Nephron (organoid): ENCODE measurements around the gene EVI2A.

Source experiments
- H3K27ac Mint-ChIP-seq, 3 experiments: 2 replicates each; pipeline ENCODE4 v1.8.0; 2020; ENCODE audit warnings: mixed read lengths in 3 of 3, mild to moderate bottlenecking in 2 of 3, moderate library complexity in 1 of 3
- H3K27me3 Mint-ChIP-seq: 2 replicates; pipeline ENCODE4 v1.8.0; 2021; ENCODE audit warnings: low read depth, mild to moderate bottlenecking, moderate library complexity, mixed read lengths
- H3K36me3 Mint-ChIP-seq: 2 replicates; pipeline ENCODE4 v1.8.0; 2020; ENCODE audit warnings: low read depth, mixed read lengths
- H3K4me1 Mint-ChIP-seq: 2 replicates; pipeline ENCODE4 v1.8.0; 2020; ENCODE audit warnings: mixed read lengths
- H3K4me3 Mint-ChIP-seq, 3 experiments: 2 replicates each; pipeline ENCODE4 v1.8.0; 2020; ENCODE audit warnings: mild to moderate bottlenecking in 3 of 3, mixed read lengths in 3 of 3, moderate library complexity in 2 of 3
- H3K9me3 Mint-ChIP-seq: 2 replicates; pipeline ENCODE4 v1.8.0; 2020; ENCODE audit warnings: mixed read lengths
- TF ChIP-seq, protein P1 (sequence below), 3 experiments: fragments of 200-600 bp; sonication (generic); IDR thresholded peaks; one replicate each; pipeline ENCODE4 v1.5.0; 2021; ENCODE audit warnings: antibody characterized with exemption in 3 of 3; ENCODE audit not compliant: unreplicated experiment in 3 of 3

EVI2A gene

DNA sequence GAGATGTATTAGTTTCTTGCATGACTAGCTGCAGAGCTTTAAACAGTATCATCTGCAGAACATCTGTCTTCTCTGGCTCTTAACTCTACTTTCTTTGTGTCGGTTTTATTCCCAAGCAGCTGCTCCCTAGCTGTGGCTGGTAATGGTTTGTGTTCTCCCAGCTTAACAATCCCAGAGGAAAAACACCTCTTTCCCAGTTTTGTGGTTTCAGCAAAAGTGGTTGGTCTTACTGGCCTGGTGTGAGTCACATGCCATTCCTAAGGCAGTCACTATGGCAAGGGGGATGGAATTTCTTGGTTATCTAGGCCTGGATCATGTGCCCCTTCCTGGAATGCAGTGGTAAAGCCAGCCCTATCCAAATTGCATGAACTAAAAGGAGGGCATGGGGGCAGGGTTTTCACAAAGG is 51.8 kb downstream of the EVI2A start:
- H3K36me3 Mint-ChIP-seq: peaks cover 73% of the 10 kb centered on the region
- H3K27me3 Mint-ChIP-seq: no peaks in the 10 kb centered on the region
- no peaks in the 10 kb centered on the region for H3K9me3 Mint-ChIP-seq
- TF ChIP-seq, protein P1, sequence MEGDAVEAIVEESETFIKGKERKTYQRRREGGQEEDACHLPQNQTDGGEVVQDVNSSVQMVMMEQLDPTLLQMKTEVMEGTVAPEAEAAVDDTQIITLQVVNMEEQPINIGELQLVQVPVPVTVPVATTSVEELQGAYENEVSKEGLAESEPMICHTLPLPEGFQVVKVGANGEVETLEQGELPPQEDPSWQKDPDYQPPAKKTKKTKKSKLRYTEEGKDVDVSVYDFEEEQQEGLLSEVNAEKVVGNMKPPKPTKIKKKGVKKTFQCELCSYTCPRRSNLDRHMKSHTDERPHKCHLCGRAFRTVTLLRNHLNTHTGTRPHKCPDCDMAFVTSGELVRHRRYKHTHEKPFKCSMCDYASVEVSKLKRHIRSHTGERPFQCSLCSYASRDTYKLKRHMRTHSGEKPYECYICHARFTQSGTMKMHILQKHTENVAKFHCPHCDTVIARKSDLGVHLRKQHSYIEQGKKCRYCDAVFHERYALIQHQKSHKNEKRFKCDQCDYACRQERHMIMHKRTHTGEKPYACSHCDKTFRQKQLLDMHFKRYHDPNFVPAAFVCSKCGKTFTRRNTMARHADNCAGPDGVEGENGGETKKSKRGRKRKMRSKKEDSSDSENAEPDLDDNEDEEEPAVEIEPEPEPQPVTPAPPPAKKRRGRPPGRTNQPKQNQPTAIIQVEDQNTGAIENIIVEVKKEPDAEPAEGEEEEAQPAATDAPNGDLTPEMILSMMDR (IDR thresholded peaks at IDR 0.05; ENCODE audit: unreplicated experiment in 3 of 3): no peak
- H3K4me1 Mint-ChIP-seq: peaks cover 11% of the 10 kb centered on the region
- H3K27ac Mint-ChIP-seq: peak overlapping the region; percentile 34 to 84 (median 74)
- H3K4me3 Mint-ChIP-seq: no peak overlapping the region

DNA sequence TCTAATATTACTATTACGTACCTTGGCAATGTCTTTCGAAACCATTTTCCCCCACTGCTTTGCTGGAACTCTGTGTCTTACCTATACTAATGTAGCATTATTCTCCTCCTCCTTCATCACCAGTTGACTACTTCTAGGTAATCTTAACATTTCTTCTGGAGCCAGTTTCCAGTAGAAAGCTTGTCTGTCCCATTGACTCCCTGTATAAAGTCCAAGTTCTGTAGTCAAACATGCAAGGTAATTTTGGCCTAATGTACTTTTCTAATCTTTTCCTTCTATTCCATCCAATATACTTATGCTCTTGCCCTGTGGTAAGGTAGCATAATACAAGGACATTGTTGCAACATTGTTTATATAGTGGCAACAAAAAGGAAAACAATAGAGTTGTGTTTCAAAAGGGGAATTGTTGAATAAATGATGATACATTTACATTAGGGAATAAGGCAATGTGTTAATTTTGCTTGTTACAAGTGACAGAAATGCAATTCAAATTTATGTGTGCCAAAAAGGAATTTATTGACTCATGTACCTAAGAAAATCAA is 52.3 kb downstream of the EVI2A start:
- Mint-ChIP-seq H3K36me3 (peaks cover 73% of the 10 kb centered on the region), H3K9me3 (no peaks in the 10 kb centered on the region), H3K27ac (peak overlapping the region; percentile 38 to 84 (median 74)), H3K4me3 (no peak overlapping the region), H3K4me1 (peaks cover 11% of the 10 kb centered on the region), H3K27me3 (no peaks in the 10 kb centered on the region)
- TF ChIP-seq, protein P1 (IDR thresholded peaks at IDR 0.05; ENCODE audit: unreplicated experiment in 3 of 3): no peak
